GM23248 (cell line): Measurements from ENCODE around the gene PPP1R3D.

ENCODE experiments used
- EZH2 ChIP-seq: fragments of 200-600 bp; sonication (generic); IDR thresholded peaks from 2 replicates; pipeline ENCODE4 v1.6.1; 2018; ENCODE audit warnings: antibody characterized with exemption, mild to moderate bottlenecking; ENCODE audit not compliant: insufficient read depth, poor library complexity, severe bottlenecking
- EZH2phosphoT487 ChIP-seq: fragments of 200-600 bp; sonication (generic); IDR thresholded peaks from 2 replicates; pipeline ENCODE4 v1.6.1; 2018; ENCODE audit warnings: antibody characterized with exemption, moderate library complexity, mild to moderate bottlenecking, low read depth; ENCODE audit not compliant: insufficient read depth

GRCh38 chr20:59962155-59962554, 22.1 kb upstream of the PPP1R3D start:
- no peak for TF ChIP-seq EZH2
- no peak for TF ChIP-seq EZH2phosphoT487
